Measurements from ENCODE around the gene HERPUD1. TPM values are rescaled to one million over a fixed set of nuclear protein-coding genes. Genes with fewer than 3 reads are reported as not detected.

Gene HERPUD1
- total RNA-seq, 2 experiments from 2014 or later: 143 to 149 TPM

DNA sequence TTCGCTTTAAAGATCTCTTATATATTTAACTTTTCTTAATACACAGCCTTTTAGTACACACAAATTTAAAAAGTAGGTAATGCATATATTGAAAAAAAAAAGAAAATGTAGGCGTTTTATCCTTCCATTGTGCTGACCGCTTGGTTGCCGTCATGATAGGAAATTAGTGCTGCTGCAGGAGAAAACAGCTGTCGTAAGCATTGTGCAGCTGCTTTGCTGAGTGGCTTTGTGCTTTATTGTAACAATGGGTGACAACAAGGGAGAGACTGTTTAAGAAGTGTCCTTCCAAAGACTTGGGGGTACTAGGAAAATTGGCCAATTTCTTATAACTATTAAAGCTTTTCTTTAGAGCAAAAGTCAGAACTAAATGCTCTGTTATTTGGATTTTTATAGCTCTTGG lies 5.0 kb downstream of the HERPUD1 start:
- Mint-ChIP-seq H3K27me3 (no peaks in the 10 kb centered on the region), H3K4me1 (peaks cover 70% of the 10 kb centered on the region), H3K9me3 (no peaks in the 10 kb centered on the region), H3K4me3 (peak overlapping the region; percentile 37), H3K36me3 (peaks cover 88% of the 10 kb centered on the region), H3K27ac (peak overlapping the region; percentile 97)
- no peak for DNase-seq

DNA sequence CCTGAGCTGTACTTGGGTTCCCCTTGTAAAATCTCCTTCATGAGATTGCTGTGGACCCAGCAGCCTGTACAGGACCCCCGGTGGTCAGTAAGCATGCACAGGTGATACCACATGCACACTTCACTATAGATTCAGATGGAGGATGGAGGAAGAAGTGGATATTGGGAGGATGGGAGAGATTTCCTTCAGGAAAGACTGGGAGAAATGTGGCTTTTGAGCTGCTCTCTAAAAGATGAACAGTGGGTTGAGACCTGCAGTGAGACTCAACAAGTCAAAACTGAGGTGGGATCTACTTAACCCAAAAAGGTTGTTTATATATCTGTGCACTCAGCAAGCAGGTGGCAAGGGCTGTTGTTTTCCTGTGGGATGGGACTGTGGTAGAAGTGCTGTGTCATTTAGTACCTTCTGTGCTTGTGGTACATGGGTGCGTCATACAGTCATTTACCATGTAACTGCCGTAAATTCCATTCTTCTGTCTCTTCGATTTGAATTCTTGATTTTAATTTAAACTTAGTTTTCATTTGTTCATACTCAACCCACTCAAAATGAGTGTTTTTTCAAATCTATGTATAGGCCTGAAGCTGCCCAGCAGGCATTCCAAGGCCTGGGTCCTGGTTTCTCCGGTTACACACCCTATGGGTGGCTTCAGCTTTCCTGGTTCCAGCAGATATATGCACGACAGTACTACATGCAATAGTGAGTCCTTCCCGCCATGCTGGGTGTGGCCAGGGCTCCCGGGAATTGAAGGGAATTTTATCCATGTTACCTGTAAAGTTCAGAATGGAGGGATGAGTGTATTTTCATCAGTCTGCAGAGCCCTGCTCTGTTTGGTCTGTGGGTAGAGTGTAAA lies 6.9 kb downstream of the HERPUD1 start:
- peak overlapping the region; percentile 73 for H3K4me3 Mint-ChIP-seq
- DNase-seq: peak; percentile 61
- H3K27me3 Mint-ChIP-seq: no peaks in the 10 kb centered on the region
- peaks cover 89% of the 10 kb centered on the region for H3K36me3 Mint-ChIP-seq
- no peaks in the 10 kb centered on the region for H3K9me3 Mint-ChIP-seq
- H3K4me1 Mint-ChIP-seq: peaks cover 89% of the 10 kb centered on the region
- H3K27ac Mint-ChIP-seq: peak overlapping the region; percentile 97

DNA sequence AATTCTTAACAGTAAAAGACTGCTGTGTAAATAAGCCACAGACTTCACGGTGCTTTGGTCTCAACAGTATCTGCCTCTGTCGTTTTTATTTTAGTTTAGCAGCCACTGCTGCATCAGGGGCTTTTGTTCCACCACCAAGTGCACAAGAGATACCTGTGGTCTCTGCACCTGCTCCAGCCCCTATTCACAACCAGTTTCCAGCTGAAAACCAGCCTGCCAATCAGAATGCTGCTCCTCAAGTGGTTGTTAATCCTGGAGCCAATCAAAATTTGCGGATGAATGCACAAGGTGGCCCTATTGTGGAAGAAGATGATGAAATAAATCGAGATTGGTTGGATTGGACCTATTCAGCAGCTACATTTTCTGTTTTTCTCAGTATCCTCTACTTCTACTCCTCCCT lies 7.9 kb downstream of the HERPUD1 start:
- peak overlapping the region; percentile 16 for H3K4me3 Mint-ChIP-seq
- peak overlapping the region; percentile 97 for H3K27ac Mint-ChIP-seq
- H3K4me1 Mint-ChIP-seq: peaks cover 91% of the 10 kb centered on the region
- H3K9me3 Mint-ChIP-seq: no peaks in the 10 kb centered on the region
- H3K27me3 Mint-ChIP-seq: no peaks in the 10 kb centered on the region
- H3K36me3 Mint-ChIP-seq: peaks cover 90% of the 10 kb centered on the region
- DNase-seq: no peak

DNA sequence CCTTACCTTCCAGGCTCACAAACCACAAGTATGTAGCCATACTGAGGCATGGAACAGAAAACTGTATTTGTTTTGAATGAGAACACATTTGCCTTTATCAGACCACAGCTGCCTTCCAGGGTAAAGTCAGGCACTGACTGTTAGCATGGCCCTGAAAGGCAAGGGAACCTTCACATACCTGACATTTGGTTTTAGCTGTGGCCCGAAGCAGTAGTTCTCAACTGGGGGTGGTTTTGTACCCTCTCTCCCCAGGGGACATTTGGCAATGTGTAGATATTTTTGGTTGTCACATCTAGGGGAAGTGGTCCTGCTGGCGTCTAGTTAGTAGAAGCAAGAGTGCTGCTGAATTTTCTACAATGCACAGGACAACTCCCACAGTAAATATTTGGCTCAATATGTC lies 9.2 kb downstream of the HERPUD1 start:
- Mint-ChIP-seq H3K4me1 (peaks cover 87% of the 10 kb centered on the region), H3K36me3 (peaks cover 86% of the 10 kb centered on the region), H3K27me3 (no peaks in the 10 kb centered on the region), H3K27ac (peak overlapping the region; percentile 97), H3K9me3 (no peaks in the 10 kb centered on the region), H3K4me3 (no peak overlapping the region)
- DNase-seq: no peak

DNA sequence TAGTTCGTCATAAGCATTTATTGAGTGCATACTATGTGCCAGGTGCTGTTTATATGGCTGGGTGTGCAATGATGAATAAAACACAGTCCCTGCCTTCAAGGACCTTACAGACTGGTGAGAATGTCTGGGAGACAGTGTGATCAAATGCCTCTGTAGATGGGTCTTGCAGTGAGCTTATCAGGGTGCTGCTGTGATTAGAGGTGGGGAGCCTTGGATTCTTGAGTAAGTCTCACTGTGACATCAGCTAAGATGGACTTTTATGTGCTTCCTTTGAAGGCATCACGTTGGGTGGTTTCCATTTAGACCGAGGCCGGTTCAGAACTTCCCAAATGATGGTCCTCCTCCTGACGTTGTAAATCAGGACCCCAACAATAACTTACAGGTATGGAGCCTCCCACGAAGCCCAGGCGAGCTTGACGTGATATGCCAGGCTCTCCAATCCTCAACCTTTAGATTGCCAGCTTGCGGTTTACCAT lies 10.0 kb downstream of the HERPUD1 start:
- Mint-ChIP-seq H3K4me1 (peaks cover 83% of the 10 kb centered on the region), H3K27me3 (no peaks in the 10 kb centered on the region), H3K9me3 (no peaks in the 10 kb centered on the region), H3K27ac (peak overlapping the region; percentile 63), H3K4me3 (no peak overlapping the region), H3K36me3 (peaks cover 82% of the 10 kb centered on the region)
- no peak for DNase-seq

DNA sequence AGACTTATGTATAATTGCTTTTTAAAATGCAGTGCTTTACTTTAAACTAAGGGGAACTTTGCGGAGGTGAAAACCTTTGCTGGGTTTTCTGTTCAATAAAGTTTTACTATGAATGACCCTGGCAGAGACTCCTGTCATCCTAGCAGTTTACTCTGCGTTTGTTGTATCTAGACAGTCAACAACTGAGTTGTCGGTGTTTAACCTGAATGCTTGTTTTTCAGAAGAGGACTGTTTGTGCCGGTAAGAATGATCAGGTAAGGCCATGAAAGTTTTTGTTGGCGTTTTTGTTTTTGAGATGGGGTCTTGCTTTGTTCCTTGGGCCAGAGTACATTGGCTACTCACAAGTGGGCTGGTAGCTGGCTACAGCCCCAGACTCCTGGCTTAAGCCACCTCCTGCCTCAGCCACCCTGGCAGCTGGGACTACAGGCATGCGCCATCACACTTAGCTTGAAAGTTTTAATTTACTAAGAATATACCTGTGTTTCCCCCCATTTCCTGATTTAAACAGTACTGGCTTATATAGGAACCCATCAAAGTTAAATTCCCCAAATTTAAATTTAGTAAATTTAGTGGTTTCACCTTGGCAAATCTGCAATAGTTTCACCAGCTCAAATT lies 11.9 kb downstream of the HERPUD1 start:
- DNase-seq: no peak
- Mint-ChIP-seq H3K27me3 (no peaks in the 10 kb centered on the region), H3K4me1 (peaks cover 66% of the 10 kb centered on the region), H3K27ac (peak overlapping the region; percentile 87), H3K9me3 (no peaks in the 10 kb centered on the region), H3K4me3 (no peak overlapping the region), H3K36me3 (peaks cover 64% of the 10 kb centered on the region)

DNA sequence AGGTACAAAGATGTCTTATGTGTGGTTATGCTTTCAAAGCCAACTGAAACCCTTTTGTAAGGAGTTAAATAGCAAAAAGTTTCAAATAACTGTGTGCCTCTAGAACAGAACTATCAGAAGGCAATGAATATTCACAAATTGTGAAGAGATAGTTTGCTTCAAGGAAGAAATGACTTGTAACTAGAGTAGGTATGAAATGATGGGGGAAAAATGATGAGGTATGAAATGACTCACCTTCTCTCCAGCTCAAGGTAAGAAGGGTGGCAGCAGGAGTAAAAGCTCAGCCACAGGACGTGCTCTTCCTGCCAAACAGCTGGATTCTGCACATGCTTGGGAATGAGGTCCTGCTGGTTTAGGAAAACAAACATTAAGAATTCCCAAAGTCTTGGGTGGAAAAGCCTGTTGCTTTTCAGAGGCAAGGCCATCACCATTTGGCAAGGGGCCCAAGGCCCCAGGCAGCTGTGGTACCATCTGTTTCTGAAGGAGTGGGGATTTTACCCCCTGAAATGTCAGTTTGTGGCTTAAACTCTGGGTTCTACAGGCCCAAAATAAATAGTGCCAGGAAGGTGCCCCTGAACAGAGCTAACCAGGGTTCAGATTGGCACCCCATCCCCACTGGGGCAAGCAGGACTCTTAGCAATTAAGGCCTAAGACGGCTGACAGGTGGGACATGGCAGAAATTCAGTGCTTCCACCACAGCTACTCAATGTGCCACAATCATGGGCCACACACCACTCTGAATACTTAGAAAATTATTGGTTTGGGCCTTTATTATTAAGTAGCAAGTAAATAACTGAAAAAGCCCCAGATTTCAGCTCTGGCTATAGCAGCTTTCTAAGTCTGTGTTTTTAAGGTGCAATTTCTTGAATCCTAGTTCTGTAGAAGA lies 13.3 kb downstream of the HERPUD1 start:
- H3K4me3 Mint-ChIP-seq: peak overlapping the region; percentile 32
- H3K27ac Mint-ChIP-seq: peak overlapping the region; percentile 87
- H3K27me3 Mint-ChIP-seq: no peaks in the 10 kb centered on the region

DNA sequence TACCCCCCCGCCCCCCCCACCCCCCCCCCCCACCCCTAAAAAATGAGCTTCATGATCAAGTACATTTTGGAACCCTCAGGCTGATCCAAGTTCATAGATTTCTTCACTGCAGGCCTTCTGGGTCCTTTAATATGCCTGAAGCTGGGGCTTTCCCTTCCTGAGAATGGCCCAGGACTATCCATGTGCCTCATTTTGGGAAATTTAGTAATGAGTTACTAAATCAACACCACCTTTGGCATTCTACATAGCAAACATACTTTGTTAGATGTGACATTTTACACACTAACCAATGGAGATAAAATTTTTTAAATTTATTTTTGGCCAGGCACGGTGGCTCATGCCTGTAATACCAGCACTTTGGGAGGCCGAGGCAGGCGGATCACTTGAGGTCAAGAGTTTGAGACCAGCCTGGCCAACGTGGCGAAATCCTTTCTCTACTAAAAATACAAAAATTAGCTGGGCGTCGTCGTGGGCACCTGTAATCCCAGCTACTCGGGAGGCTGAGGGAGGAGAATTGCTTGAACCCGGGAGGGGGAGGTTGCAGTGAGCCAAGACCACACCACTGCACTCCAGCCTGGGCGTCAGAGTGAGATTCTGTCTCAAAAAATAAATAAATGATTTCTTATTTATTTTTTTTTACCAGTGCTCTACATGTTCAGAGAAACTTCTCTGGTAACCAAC lies 14.0 kb downstream of the HERPUD1 start:
- H3K27ac Mint-ChIP-seq: peak overlapping the region; percentile 62
- DNase-seq: no peak
- no peaks in the 10 kb centered on the region for H3K9me3 Mint-ChIP-seq
- H3K36me3 Mint-ChIP-seq: peaks cover 44% of the 10 kb centered on the region
- H3K4me1 Mint-ChIP-seq: peaks cover 52% of the 10 kb centered on the region
- H3K27me3 Mint-ChIP-seq: no peaks in the 10 kb centered on the region
- H3K4me3 Mint-ChIP-seq: no peak overlapping the region

More for the DNA sequence above, 13.3 kb downstream of the HERPUD1 start:
- peaks cover 52% of the 10 kb centered on the region for H3K4me1 Mint-ChIP-seq
- H3K36me3 Mint-ChIP-seq: peaks cover 51% of the 10 kb centered on the region
- DNase-seq: peak; percentile 27
- H3K9me3 Mint-ChIP-seq: no peaks in the 10 kb centered on the region

DNA sequence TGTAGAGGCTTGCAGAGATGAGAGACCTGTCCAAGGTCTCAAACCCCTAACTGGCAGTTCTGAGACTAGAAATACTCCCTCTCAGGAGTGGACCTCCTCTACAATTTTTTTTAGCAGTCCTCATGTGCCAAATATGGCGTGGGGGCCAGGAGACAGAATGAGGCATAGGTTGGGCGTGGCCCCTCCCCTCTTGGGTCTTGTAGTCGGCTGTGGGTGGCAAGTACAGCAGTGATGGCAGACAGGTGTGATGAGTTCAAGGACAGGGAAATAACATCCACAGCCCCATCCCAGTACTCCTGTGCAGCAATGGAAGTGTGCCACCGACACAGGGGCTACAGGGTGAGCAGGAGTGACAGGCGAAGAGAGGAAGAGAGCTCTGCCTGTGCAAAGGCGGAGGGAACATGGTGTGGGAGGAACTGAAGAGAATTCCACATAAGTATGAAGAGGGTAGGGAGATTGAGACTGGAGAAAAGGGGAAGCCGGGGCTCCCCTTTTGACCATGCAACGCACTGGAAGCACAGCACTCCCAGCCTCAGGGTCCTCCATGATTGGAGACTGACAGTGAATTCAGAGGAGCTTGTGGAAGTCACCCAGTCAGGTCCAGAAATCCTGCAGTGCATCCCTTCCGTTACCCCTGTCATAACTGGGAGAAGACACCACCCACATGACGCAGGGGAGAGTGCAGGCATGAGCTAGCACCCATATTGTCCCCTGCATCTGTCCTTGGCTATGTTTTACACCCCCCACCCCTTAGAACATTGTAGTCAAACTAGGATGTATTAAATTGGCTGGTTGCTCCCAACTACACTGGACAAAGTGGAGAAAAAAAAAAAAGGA lies 15.0 kb downstream of the HERPUD1 start:
- Mint-ChIP-seq H3K4me3 (no peak overlapping the region), H3K9me3 (no peaks in the 10 kb centered on the region), H3K4me1 (peaks cover 51% of the 10 kb centered on the region), H3K27me3 (no peaks in the 10 kb centered on the region), H3K27ac (peak overlapping the region; percentile 32), H3K36me3 (peaks cover 37% of the 10 kb centered on the region)
- no peak for DNase-seq

DNA sequence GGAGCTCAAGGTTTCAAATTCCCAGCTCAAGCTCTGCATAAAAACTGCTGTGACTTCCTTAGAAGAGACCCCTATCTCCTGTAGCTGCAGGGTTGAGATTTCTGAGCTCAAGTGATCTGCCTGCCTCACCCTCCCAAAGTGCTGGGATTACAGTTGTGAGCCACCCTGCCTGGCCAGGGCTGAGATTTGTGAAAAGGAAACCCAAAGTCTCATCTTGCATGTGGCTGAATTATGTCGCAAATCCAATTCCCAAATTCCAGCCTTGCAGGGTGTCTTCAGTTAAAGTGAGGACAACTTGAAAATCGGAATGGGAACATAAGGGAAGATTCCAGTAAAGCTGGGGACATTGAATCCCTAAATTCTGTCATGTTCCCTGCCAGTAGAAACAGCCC lies 15.7 kb downstream of the HERPUD1 start:
- Mint-ChIP-seq H3K36me3 (peaks cover 32% of the 10 kb centered on the region), H3K4me1 (peaks cover 46% of the 10 kb centered on the region), H3K27me3 (no peaks in the 10 kb centered on the region), H3K9me3 (no peaks in the 10 kb centered on the region), H3K27ac (peak overlapping the region; percentile 26), H3K4me3 (no peak overlapping the region)
- no peak for DNase-seq

DNA sequence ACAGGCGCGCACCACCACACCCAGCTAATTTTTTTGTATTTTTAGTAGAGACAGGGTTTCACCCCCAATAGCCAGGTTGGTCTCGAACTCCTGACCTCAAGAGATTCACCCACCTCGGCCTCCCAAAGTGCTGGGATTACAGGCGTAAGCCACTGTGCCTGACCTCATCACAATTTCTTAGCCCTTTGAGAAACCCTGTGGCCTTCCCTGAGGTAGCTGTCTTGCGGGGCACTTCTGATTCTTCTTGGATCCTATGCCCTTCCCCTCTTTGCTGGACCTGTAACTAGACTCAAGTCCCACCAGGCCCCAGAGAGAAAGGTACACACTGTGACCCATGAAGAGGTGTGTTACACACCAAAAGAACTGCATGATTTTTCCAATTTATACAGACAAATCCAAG lies 16.3 kb downstream of the HERPUD1 start:
- Mint-ChIP-seq H3K4me1 (peaks cover 40% of the 10 kb centered on the region), H3K27me3 (no peaks in the 10 kb centered on the region), H3K4me3 (no peak overlapping the region), H3K27ac (no peak overlapping the region), H3K36me3 (peaks cover 25% of the 10 kb centered on the region), H3K9me3 (no peaks in the 10 kb centered on the region)
- DNase-seq: no peak

DNA sequence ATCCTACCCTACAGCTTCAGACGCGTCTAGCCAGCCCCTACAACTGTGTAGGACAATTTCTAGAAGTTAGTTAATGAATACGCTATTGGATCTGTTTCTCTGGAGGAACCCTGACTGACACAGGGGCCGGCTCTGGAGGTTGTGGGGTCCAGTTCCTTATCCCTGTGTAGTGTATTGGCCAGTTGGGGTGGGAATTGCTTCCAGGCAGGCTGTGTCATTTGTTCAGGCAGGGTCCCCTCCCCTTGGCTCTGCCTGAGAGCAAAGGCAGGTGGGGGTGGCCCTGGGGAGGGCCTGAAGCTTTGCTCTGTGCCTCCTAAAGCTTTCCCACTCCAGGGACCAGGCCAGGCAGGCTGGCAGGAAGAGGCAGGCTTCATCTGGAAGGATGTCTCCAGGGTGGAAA lies 18.1 kb downstream of the HERPUD1 start:
- H3K36me3 Mint-ChIP-seq: peaks cover 10% of the 10 kb centered on the region
- H3K4me1 Mint-ChIP-seq: peaks cover 21% of the 10 kb centered on the region
- DNase-seq: no peak
- no peak overlapping the region for H3K27ac Mint-ChIP-seq
- H3K4me3 Mint-ChIP-seq: no peak overlapping the region
- no peaks in the 10 kb centered on the region for H3K9me3 Mint-ChIP-seq
- H3K27me3 Mint-ChIP-seq: no peaks in the 10 kb centered on the region

DNA sequence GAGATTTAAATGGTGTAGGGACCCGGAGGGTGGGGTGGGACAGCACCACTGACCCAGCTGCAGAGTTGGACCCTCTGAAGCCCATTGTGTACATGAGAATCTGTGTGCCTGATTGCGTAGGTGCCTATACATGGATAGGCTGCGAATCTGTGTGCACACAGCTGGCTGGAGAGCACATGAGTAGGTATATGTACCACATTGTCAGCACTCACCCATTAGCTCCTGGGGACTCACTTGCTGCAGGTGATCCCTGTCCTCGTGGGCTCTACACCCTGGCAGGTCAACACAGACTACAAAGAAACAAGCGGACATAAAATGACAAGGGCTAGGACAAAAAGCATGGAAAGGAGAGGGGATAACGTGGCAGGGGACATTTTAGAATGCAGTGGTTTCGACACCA lies 18.5 kb downstream of the HERPUD1 start:
- Mint-ChIP-seq H3K27me3 (no peaks in the 10 kb centered on the region), H3K9me3 (no peaks in the 10 kb centered on the region), H3K27ac (no peak overlapping the region), H3K4me3 (no peak overlapping the region), H3K36me3 (peaks cover 9% of the 10 kb centered on the region), H3K4me1 (peaks cover 18% of the 10 kb centered on the region)
- no peak for DNase-seq
